ENCODE measurements around the gene FAM124B.

Gene FAM124B

GRCh38 chr2:224362094-224362493, 39.8 kb downstream of the FAM124B start:
- no peaks in the 10 kb centered on the region for H3K36me3 ChIP-seq (ENCODE audit: control insufficient read depth, insufficient read depth, low read length)
- no peak overlapping the region for H3K27ac ChIP-seq (ENCODE audit: low read depth, low read length, severe bottlenecking)
- no peaks in the 10 kb centered on the region for H3K9me3 ChIP-seq (ENCODE audit: control insufficient read depth, low read length)
- no peak overlapping the region for H3K4me3 ChIP-seq (ENCODE audit: extremely low read depth, insufficient read depth, low read length, poor library complexity, severe bottlenecking)
- no CpG with 5 or more reads among the region's 1 CpG for WGBS, 2 experiments (ENCODE audit: insufficient coverage in 2 of 2)
- no peaks in the 10 kb centered on the region for H3K4me1 ChIP-seq (ENCODE audit: control insufficient read depth, insufficient read depth, low read length, poor library complexity, severe bottlenecking)

- no CpG with 5 or more reads among the region's 3 CpGs for WGBS, 2 experiments (ENCODE audit: insufficient coverage in 2 of 2)
- Histone ChIP-seq H3K4me3 (ENCODE audit: extremely low read depth, insufficient read depth, low read length, poor library complexity, severe bottlenecking) (no peak overlapping the region), H3K4me1 (ENCODE audit: control insufficient read depth, insufficient read depth, low read length, poor library complexity, severe bottlenecking) (no peaks in the 10 kb centered on the region), H3K27ac (ENCODE audit: low read depth, low read length, severe bottlenecking) (no peak overlapping the region), H3K9me3 (ENCODE audit: control insufficient read depth, low read length) (no peaks in the 10 kb centered on the region), H3K36me3 (ENCODE audit: control insufficient read depth, insufficient read depth, low read length) (no peaks in the 10 kb centered on the region)
These were observed 41.1 kb downstream of the FAM124B start for GRCh38 chr2:224360801-224361251.

DNA sequence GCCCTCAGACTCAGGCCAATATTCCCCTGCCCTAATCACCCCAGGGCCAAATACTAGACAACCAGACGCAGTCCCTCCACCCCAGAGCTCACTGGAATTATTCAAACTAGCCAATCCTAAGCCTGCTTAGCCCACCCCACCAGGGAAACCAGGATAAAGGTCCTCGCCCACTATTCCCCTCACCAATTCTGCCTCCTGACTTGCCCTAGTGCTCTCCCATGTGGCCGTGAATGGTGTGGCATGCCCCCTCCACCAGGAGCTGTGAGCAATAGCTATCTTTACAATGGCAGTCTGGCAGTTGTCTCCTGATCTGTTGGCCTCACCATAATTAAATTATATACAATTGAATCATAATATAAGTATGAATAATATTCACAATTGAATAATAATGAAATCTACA, 42.3 kb downstream of the FAM124B start:
- Histone ChIP-seq H3K9me3 (ENCODE audit: control insufficient read depth, low read length) (no peaks in the 10 kb centered on the region), H3K36me3 (ENCODE audit: control insufficient read depth, insufficient read depth, low read length) (no peaks in the 10 kb centered on the region), H3K4me1 (ENCODE audit: control insufficient read depth, insufficient read depth, low read length, poor library complexity, severe bottlenecking) (no peaks in the 10 kb centered on the region), H3K27ac (ENCODE audit: low read depth, low read length, severe bottlenecking) (no peak overlapping the region), H3K4me3 (ENCODE audit: extremely low read depth, insufficient read depth, low read length, poor library complexity, severe bottlenecking) (no peak overlapping the region)
- 67 to 80% methylated on average over 2 of the region's 3 CpGs for WGBS, 2 experiments (ENCODE audit: insufficient coverage in 2 of 2)

- Histone ChIP-seq H3K36me3 (ENCODE audit: control insufficient read depth, insufficient read depth, low read length) (no peaks in the 10 kb centered on the region), H3K9me3 (ENCODE audit: control insufficient read depth, low read length) (no peaks in the 10 kb centered on the region), H3K4me1 (ENCODE audit: control insufficient read depth, insufficient read depth, low read length, poor library complexity, severe bottlenecking) (no peaks in the 10 kb centered on the region), H3K27ac (ENCODE audit: low read depth, low read length, severe bottlenecking) (no peak overlapping the region), H3K4me3 (ENCODE audit: extremely low read depth, insufficient read depth, low read length, poor library complexity, severe bottlenecking) (no peak overlapping the region)
- WGBS, 2 experiments (ENCODE audit: insufficient coverage in 2 of 2), result 74 to 83% methylated on average over 4 to 5 of the region's 8 CpGs
These were observed 44.6 kb downstream of the FAM124B start for GRCh38 chr2:224357098-224357901.

GRCh38 chr2:224354632-224355211, 47.2 kb downstream of the FAM124B start:
- H3K9me3 ChIP-seq (ENCODE audit: control insufficient read depth, low read length), result no peaks in the 10 kb centered on the region
- H3K27ac ChIP-seq (ENCODE audit: low read depth, low read length, severe bottlenecking), result no peak overlapping the region
- WGBS, 2 experiments (ENCODE audit: insufficient coverage in 2 of 2), result 90 to 92% methylated on average over 10 to 11 of the region's 13 CpGs
- H3K4me3 ChIP-seq (ENCODE audit: extremely low read depth, insufficient read depth, low read length, poor library complexity, severe bottlenecking), result no peak overlapping the region
- H3K36me3 ChIP-seq (ENCODE audit: control insufficient read depth, insufficient read depth, low read length), result no peaks in the 10 kb centered on the region
- H3K4me1 ChIP-seq (ENCODE audit: control insufficient read depth, insufficient read depth, low read length, poor library complexity, severe bottlenecking), result no peaks in the 10 kb centered on the region

DNA sequence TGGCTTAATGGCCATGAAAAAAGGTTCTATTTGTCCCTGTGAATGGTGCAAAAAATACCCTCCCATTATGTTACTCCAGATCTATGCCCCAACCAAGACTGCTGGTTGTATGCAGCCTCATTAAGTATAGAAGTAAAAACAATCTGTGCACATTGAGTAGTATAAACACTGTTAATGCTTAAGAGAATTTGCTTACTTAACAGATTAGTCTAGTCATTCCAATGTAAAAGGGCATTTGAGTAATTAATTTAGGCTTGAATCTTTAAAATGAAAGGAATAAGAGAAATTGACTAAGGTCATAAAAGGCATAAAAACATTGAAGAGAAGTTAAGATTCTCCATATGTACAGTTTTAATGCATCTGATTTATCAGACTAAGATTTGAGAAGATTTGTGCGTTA, 51.2 kb downstream of the FAM124B start:
- WGBS, 2 experiments (ENCODE audit: insufficient coverage in 2 of 2), result no CpG with 5 or more reads among the region's 1 CpG
- peaks cover under 1% of the 10 kb centered on the region for H3K9me3 ChIP-seq (ENCODE audit: control insufficient read depth, low read length)
- H3K27ac ChIP-seq (ENCODE audit: low read depth, low read length, severe bottlenecking), result no peak overlapping the region
- H3K4me1 ChIP-seq (ENCODE audit: control insufficient read depth, insufficient read depth, low read length, poor library complexity, severe bottlenecking), result no peaks in the 10 kb centered on the region
- H3K36me3 ChIP-seq (ENCODE audit: control insufficient read depth, insufficient read depth, low read length), result no peaks in the 10 kb centered on the region
- H3K4me3 ChIP-seq (ENCODE audit: extremely low read depth, insufficient read depth, low read length, poor library complexity, severe bottlenecking), result no peak overlapping the region

- H3K4me1 ChIP-seq (ENCODE audit: control insufficient read depth, insufficient read depth, low read length, poor library complexity, severe bottlenecking), result no peaks in the 10 kb centered on the region
- H3K27ac ChIP-seq (ENCODE audit: low read depth, low read length, severe bottlenecking), result no peak overlapping the region
- no peak overlapping the region for H3K4me3 ChIP-seq (ENCODE audit: extremely low read depth, insufficient read depth, low read length, poor library complexity, severe bottlenecking)
- peaks cover 9% of the 10 kb centered on the region for H3K9me3 ChIP-seq (ENCODE audit: control insufficient read depth, low read length)
- no peaks in the 10 kb centered on the region for H3K36me3 ChIP-seq (ENCODE audit: control insufficient read depth, insufficient read depth, low read length)
These were observed 52.5 kb downstream of the FAM124B start for GRCh38 chr2:224349396-224349795.

DNA sequence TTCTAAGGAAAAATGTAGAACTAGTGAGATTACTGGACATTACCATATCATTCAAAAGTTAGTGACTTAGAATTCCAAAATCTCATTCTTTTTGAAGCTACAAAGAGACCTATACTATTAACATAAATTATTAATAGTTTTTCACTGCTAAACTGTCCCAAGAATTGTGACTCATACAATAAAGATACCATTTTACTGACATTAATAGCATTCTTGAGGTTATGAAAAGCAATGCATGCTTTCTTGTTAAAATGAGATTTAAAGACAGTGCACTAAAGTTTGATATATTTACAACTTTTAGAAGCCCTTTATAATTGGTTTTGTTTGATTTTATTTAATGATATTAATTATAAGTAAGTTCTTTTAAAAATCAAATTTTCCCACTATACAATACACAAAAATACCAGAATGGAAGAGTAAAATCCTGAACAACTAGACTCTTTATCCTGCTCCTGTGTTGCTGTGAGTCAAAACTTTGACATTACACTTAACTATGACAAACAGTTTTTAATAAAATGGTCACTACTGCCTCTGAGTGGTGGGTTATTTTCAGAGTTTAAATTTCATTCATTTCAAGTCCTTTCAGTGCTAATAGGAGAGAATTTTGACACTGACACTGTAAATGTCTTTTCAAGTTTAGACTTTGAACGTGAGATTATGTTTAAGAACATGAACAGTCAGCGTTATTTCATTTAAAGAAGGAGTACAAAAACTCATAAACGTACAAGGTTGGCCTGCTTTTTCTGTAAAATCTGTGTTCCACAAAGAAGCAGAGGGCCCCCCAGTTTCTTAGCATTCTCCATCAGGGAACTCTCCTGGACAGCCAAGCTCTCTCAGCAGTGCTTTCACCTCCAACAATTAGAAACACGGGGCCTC, 54.5 kb downstream of the FAM124B start:
- H3K27ac ChIP-seq (ENCODE audit: low read depth, low read length, severe bottlenecking), result no peak overlapping the region

DNA sequence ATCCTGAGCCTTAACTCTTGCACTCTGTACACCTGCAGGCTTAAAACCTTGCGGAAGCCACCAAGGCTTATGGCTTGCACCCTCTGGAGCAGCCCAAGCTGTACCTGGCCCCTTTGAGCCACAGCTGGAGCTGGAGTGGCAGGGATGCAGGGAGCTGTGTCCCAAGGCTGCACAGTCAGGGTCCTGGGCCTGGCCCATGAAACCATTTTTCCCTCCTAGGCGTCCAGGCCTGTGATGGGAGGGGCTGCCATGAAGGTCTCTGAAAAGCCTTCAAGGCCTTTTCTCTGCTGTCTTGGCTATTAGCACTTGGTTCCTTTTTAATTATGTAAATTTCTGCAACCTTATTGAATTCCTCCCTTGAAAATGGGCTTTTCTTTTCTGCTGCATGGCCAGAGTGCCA, 56.4 kb downstream of the FAM124B start:
- Histone ChIP-seq H3K9me3 (ENCODE audit: control insufficient read depth, low read length) (peaks cover 9% of the 10 kb centered on the region), H3K4me1 (ENCODE audit: control insufficient read depth, insufficient read depth, low read length, poor library complexity, severe bottlenecking) (no peaks in the 10 kb centered on the region), H3K36me3 (ENCODE audit: control insufficient read depth, insufficient read depth, low read length) (no peaks in the 10 kb centered on the region), H3K4me3 (ENCODE audit: extremely low read depth, insufficient read depth, low read length, poor library complexity, severe bottlenecking) (no peak overlapping the region), H3K27ac (ENCODE audit: low read depth, low read length, severe bottlenecking) (no peak overlapping the region)
- WGBS, 2 experiments (ENCODE audit: insufficient coverage in 2 of 2), result 81 to 100% methylated on average over 1 to 2 of the region's 2 CpGs

More for the DNA sequence above, 54.5 kb downstream of the FAM124B start:
- H3K36me3 ChIP-seq (ENCODE audit: control insufficient read depth, insufficient read depth, low read length), result no peaks in the 10 kb centered on the region
- H3K4me3 ChIP-seq (ENCODE audit: extremely low read depth, insufficient read depth, low read length, poor library complexity, severe bottlenecking), result no peak overlapping the region
- 88 to 90% methylated on average over 3 of the region's 4 CpGs for WGBS, 2 experiments (ENCODE audit: insufficient coverage in 2 of 2)
- H3K4me1 ChIP-seq (ENCODE audit: control insufficient read depth, insufficient read depth, low read length, poor library complexity, severe bottlenecking), result no peaks in the 10 kb centered on the region
- H3K9me3 ChIP-seq (ENCODE audit: control insufficient read depth, low read length), result peaks cover 9% of the 10 kb centered on the region

DNA sequence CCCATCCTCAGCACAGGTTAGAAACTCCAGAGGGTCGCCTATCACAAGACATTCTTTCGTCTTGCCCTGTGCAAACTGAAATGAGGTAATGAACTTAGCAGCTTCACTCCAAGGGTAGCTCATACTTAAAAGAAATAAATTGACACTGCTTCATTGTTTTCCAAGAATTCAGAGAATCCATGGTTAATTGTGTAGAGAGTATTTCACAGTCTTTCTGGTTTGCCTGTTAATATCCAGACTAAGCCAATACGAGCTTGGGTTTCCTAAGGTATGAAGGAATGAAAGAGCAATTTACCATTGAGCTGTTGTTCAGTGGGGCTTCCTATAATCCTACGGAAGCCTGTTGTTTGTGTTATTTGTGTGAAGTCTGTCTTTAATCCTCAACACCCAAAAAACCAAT, 58.7 kb downstream of the FAM124B start:
- H3K4me1 ChIP-seq (ENCODE audit: control insufficient read depth, insufficient read depth, low read length, poor library complexity, severe bottlenecking), result no peaks in the 10 kb centered on the region
- H3K4me3 ChIP-seq (ENCODE audit: extremely low read depth, insufficient read depth, low read length, poor library complexity, severe bottlenecking), result no peak overlapping the region
- H3K9me3 ChIP-seq (ENCODE audit: control insufficient read depth, low read length), result peaks cover 9% of the 10 kb centered on the region
- H3K36me3 ChIP-seq (ENCODE audit: control insufficient read depth, insufficient read depth, low read length), result no peaks in the 10 kb centered on the region
- 86% methylated on average over 1 to 2 of the region's 4 CpGs for WGBS, 2 experiments (ENCODE audit: insufficient coverage in 2 of 2)
- no peak overlapping the region for H3K27ac ChIP-seq (ENCODE audit: low read depth, low read length, severe bottlenecking)
